D721Med (cell line): ENCODE results near the gene ANKZF1.

Source experiments
- DNase-seq: peaks from one replicate; pipeline ENCODE4 v3.0.0; 2011; ENCODE audit warnings: low spot score; ENCODE audit not compliant: insufficient read length
- FAIRE-seq: peaks from 2 replicates; lab custom pipeline; 2011; peaks lifted over from hg19 to GRCh38; lab: Jason Lieb, UNC
- CTCF ChIP-seq: IDR thresholded peaks from 2 replicates; pipeline ENCODE4 v1.5.1; 2012; ENCODE audit warnings: mild to moderate bottlenecking, control low read depth; ENCODE audit not compliant: insufficient read depth; ENCODE audit errors: missing control alignments

Gene ANKZF1

GRCh38 chr2:219243291-219243761 is 13.7 kb downstream of the ANKZF1 start:
- FAIRE-seq = no peak
- no peak for DNase-seq
- no peak for TF ChIP-seq CTCF

- no peak for DNase-seq
- no peak for FAIRE-seq
- no peak for TF ChIP-seq CTCF
Observed at GRCh38 chr2:219244789-219245147, 15.2 kb downstream of the ANKZF1 start.

GRCh38 chr2:219245148-219245898 is 15.7 kb downstream of the ANKZF1 start, which contains the start of the genes GLB1L and STK16:
Gene GLB1L (minus strand): TSS chr2:219245444. CDS start chr2:219243573, 1,871 bp downstream.
Gene STK16 (plus strand): TSS chr2:219245479. CDS start chr2:219246000, 521 bp downstream.
- FAIRE-seq = no peak
- peak; percentile 100 for DNase-seq

GRCh38 chr2:219245899-219246230 is 16.3 kb downstream of the ANKZF1 start:
- FAIRE-seq (no peak), DNase-seq (no peak)
- no peak for TF ChIP-seq CTCF

More at GRCh38 chr2:219245148-219245898, 15.7 kb downstream of the ANKZF1 start, which contains the start of the genes GLB1L and STK16:
- TF ChIP-seq CTCF = no peak

GRCh38 chr2:219246559-219246958 is 17.0 kb downstream of the ANKZF1 start:
- DNase-seq (no peak), FAIRE-seq (no peak)
- no peak for TF ChIP-seq CTCF

- DNase-seq (no peak), FAIRE-seq (no peak)
- no peak for TF ChIP-seq CTCF
Observed at GRCh38 chr2:219247678-219248642, 18.4 kb downstream of the ANKZF1 start.
